ENCODE results near the gene TEX52. TPM values are rescaled to one million over a fixed set of nuclear protein-coding genes. Genes with fewer than 3 reads are reported as not detected.

TEX52 gene
- total and polyA plus RNA-seq, 2 of the 13 experiments (the other 11 are each of a cell fraction or from before 2014, with no cell fraction given) = 0.05 TPM; not detected in 1

DNA sequence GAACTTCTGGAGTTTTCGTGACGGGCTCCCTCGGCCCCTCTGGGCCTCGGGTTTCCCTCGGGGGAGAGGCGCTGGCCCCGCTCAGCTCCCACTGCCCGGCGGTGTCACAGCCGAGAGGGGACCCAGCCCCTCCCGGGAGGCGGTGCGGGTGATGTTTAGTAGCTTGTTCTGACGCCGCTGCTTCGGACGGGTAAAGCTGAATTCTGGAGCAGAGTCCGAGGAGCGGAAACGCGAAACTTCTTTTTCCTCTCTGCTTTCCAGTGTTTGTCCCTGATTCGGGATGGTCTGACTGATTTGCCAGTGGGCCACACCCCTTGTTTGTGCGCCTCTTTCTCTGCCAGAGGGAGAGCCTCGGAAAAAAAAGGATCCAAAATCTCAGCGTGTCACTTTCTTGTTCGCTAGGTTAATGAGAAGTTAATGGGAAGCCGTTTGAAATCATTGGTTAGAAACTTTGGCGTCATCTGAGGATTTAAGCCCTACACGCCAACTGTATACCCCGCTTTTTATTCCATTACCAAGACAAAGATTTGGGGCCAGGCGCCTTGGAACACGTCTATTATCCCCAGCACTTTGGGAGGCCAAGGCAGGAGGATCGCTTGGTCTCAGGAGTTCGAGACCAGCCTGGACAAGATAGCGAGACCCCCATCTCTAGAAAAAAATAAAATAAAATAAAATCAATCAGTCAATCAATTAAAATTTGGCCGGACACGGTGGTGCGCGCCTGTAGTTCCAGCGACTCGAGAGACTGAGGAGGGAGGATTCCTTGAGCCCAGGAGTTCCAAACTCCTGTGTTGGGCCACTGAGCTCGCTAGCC is 34.6 kb upstream of the TEX52 start:
- ATAC-seq (peak; percentile 65), DNase-seq (ENCODE audit: low spot score) (peak; percentile 35), FAIRE-seq (peak; percentile 56)
- ChIA-PET CTCF (ENCODE audit: low intra/inter-chr PET ratio, low total read pairs) (no interaction called here), POLR2A (interaction anchor here (1.5 to 1.8 kb wide), 3 partner anchors 14 to 896 kb away, joined by 3 to 12 read pairs (median 4); partner anchors contain the start of gene RHNO1)
- no peaks in the 10 kb centered on the region for H4K20me1 ChIP-seq (ENCODE audit: insufficient read depth, low read length)
- H3K9ac ChIP-seq (ENCODE audit: insufficient read depth, low read depth, low read length) = peak overlapping the region; percentile 86
- WGBS (ENCODE audit: low lambda C conversion rate) = 27% methylated on average over 21 of the region's 42 CpGs
- peaks cover 60% of the 10 kb centered on the region for H3K4me1 ChIP-seq (ENCODE audit: insufficient read depth, low read length)
- H3K27ac ChIP-seq (ENCODE audit: extremely low read length, insufficient read depth, low read length) = peak overlapping the region; percentile 78
- peak overlapping the region; percentile 75 for H3K4me2 ChIP-seq (ENCODE audit: low read depth, low read length)
- H3K36me3 ChIP-seq (replicated peaks in 1 of 2; ENCODE audit: control insufficient read depth in 1 of 2, insufficient read depth in 2 of 2, low read length in 2 of 2) = peaks cover 0 to 7% of the 10 kb centered on the region in 2 experiments; a peak in 1 of 5 replicates
- peak overlapping the region; percentile 81 to 87 (median 82) for H3K4me3 ChIP-seq (replicated peaks in 1 of 3; ENCODE audit: insufficient read depth in 1 of 3, low read depth in 2 of 3, low read length in 3 of 3)
- peaks cover 25% of the 10 kb centered on the region for H3K79me2 ChIP-seq (ENCODE audit: insufficient read depth, low read length)
- in situ Hi-C loops (cut with HindIII; ENCODE audit: extremely low pct_ligation_motif_present, low pct_unique_long_range_greater_than_20kb) = no loop called here
- H2AFZ ChIP-seq (ENCODE audit: low read length) = no peak overlapping the region
- no peaks in the 10 kb centered on the region for H3K27me3 ChIP-seq (ENCODE audit: control insufficient read depth in 1 of 2, insufficient read depth in 2 of 2, low read length in 2 of 2)
- H3K9me3 ChIP-seq (ENCODE audit: low read length) = no peaks in the 10 kb centered on the region
- intact Hi-C loops (cut with micrococcal nuclease; ENCODE audit: unreplicated experiment) = loop anchor here (5.0 kb wide), 1 partner anchor 71 kb away; no protein-coding TSS in a partner anchor
- TSS peak; percentile 49 for BruUV-seq (replicated peaks)
- no peak for TF ChIP-seq PHB2 (IDR thresholded peaks at IDR 0.05; ENCODE audit: partially characterized antibody)
- no peak for TF ChIP-seq PPARG (CRISPR knock-in tag; conservative IDR thresholded peaks at IDR 0.05)
- no peak for TF ChIP-seq TAF15 (IDR thresholded peaks at IDR 0.05; ENCODE audit: low read depth, low read length, poor library complexity, severe bottlenecking)
- no peak for TF ChIP-seq NFKB2 (CRISPR knock-in tag; IDR thresholded peaks at IDR 0.05; ENCODE audit: borderline replicate concordance)
- no peak for TF ChIP-seq ATF7 (IDR thresholded peaks at IDR 0.05)
- no peak for TF ChIP-seq ATF7 (CRISPR knock-in tag; IDR thresholded peaks at IDR 0.05)
- TF ChIP-seq FOXJ3 (CRISPR knock-in tag; IDR thresholded peaks at IDR 0.05; ENCODE audit: borderline replicate concordance) = peak; percentile 59; the same call in 1 of the 2 replicates
- TF ChIP-seq KDM3A (CRISPR knock-in tag; IDR thresholded peaks at IDR 0.05; ENCODE audit: low read depth) = no peak
- TF ChIP-seq MEIS2 (CRISPR knock-in tag; IDR thresholded peaks at IDR 0.05) = 0 out of 2 replicates have a peak, but pooled peaks have one; percentile 11
- no peak for TF ChIP-seq ZNF549 (CRISPR knock-in tag; IDR thresholded peaks at IDR 0.05)
- TF ChIP-seq RELA (CRISPR knock-in tag; IDR thresholded peaks at IDR 0.05) = no peak
- TF ChIP-seq, protein P1, sequence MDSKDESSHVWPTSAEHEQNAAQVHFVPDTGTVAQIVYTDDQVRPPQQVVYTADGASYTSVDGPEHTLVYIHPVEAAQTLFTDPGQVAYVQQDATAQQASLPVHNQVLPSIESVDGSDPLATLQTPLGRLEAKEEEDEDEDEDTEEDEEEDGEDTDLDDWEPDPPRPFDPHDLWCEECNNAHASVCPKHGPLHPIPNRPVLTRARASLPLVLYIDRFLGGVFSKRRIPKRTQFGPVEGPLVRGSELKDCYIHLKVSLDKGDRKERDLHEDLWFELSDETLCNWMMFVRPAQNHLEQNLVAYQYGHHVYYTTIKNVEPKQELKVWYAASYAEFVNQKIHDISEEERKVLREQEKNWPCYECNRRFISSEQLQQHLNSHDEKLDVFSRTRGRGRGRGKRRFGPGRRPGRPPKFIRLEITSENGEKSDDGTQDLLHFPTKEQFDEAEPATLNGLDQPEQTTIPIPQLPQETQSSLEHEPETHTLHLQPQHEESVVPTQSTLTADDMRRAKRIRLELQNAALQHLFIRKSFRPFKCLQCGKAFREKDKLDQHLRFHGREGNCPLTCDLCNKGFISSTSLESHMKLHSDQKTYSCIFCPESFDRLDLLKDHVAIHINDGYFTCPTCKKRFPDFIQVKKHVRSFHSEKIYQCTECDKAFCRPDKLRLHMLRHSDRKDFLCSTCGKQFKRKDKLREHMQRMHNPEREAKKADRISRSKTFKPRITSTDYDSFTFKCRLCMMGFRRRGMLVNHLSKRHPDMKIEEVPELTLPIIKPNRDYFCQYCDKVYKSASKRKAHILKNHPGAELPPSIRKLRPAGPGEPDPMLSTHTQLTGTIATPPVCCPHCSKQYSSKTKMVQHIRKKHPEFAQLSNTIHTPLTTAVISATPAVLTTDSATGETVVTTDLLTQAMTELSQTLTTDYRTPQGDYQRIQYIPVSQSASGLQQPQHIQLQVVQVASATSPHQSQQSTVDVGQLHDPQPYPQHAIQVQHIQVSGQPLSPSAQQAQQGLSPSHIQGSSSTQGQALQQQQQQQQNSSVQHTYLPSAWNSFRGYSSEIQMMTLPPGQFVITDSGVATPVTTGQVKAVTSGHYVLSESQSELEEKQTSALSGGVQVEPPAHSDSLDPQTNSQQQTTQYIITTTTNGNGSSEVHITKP (CRISPR knock-in tag; IDR thresholded peaks at IDR 0.05; ENCODE audit: low read depth) = no peak
- TF ChIP-seq HES4 (CRISPR knock-in tag; IDR thresholded peaks at IDR 0.05; ENCODE audit: borderline replicate concordance) = 0 out of 2 replicates have a peak, but pooled peaks have one; percentile 1
- TF ChIP-seq MIXL1 (CRISPR knock-in tag; IDR thresholded peaks at IDR 0.05) = no peak
- TF ChIP-seq, protein P2, sequence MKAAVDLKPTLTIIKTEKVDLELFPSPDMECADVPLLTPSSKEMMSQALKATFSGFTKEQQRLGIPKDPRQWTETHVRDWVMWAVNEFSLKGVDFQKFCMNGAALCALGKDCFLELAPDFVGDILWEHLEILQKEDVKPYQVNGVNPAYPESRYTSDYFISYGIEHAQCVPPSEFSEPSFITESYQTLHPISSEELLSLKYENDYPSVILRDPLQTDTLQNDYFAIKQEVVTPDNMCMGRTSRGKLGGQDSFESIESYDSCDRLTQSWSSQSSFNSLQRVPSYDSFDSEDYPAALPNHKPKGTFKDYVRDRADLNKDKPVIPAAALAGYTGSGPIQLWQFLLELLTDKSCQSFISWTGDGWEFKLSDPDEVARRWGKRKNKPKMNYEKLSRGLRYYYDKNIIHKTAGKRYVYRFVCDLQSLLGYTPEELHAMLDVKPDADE (CRISPR knock-in tag; IDR thresholded peaks at IDR 0.05) = no peak
- no peak for TF ChIP-seq ZNF674 (CRISPR knock-in tag; IDR thresholded peaks at IDR 0.05; ENCODE audit: low read depth)
- no peak for TF ChIP-seq ZNF138 (CRISPR knock-in tag; IDR thresholded peaks at IDR 0.05; ENCODE audit: low read depth)
- TF ChIP-seq SRSF1 (optimal IDR thresholded peaks at IDR 0.05; ENCODE audit: low read depth, low read length) = no peak
- TF ChIP-seq GABPB1 (CRISPR knock-in tag; IDR thresholded peaks at IDR 0.05) = no peak
- TF ChIP-seq SCMH1 (CRISPR knock-in tag; IDR thresholded peaks at IDR 0.05; ENCODE audit: borderline replicate concordance) = no peak
- TF ChIP-seq CBX2 (IDR thresholded peaks at IDR 0.05; ENCODE audit: low read depth, low read length) = no peak
- TF ChIP-seq CBX2 (CRISPR knock-in tag; IDR thresholded peaks at IDR 0.05; ENCODE audit: low read depth) = no peak

Data from HepG2 (cell line).